NCI-H2196 treated with DMSO at 0.1 percent for 48 hours (cell line): Measurements from ENCODE around the gene CACNA2D3.
"Not testable (repeated sequence)": the region's sequence is repeated elsewhere in the genome, so short reads cannot be mapped to it uniquely, and the experiment has no call there.

Experiments
- DNase-seq: peaks from one replicate; lab custom pipeline; 2025; ENCODE audit not compliant: unreplicated experiment; lab: John Stamatoyannopoulos, UW

Gene CACNA2D3

DNA sequence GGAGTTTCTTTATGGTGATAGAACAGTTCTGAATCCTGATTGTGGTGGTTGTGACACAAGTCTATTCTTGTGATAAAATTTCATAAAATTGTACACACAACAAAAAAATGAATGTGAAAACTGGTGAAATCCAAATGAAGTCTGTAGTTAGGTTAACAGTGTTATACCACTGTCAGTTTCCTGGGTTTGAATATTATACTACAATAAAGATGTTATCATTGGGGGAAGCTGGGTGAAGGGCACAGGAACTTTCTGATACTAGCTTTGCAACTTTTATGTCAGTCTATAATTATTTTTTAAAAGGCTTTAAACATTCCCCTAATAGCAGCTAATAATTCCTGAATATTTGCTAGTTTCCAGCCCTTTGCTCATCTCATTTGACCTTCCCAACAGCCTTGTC, 485.7 kb downstream of the CACNA2D3 start:
- DNase-seq = no peak

DNA sequence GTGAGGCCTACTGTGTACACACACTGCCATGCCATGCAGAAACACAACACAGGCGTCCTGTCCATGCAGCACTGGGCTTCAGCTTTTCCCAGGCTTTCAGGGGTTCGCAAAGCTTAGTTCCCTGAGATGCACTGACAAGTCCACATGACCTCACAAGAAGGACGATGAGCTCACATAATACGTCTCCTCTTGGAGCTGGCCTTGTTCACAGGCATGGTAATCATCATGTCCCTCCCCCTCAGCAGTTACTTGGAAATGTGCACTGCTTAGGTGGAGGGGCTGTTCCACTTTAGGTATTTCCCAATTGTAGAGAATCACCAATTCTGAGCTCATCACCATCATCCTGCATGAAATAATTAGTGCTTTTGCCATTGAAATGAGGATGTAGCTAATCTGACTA, 496.7 kb downstream of the CACNA2D3 start:
- DNase-seq = no peak

DNA sequence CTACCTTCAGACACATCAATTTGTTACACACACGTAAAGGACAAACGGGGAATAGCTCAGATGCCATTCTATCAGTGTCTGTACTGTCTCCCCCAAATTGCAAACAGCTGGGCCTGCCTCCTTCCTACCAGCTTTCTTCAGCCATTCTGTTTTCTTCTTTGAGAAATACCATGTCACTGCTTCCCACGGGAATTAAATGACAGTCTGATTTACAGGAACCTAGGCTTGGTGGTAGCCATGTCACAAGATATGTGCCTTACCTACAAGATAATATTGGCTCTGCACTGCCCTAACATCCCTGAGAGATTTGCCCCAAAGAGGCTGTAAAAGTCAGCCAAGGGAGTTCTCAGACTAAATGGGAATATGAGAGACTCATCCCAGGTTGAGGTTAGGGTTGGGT, 497.2 kb downstream of the CACNA2D3 start:
- no peak for DNase-seq

DNA sequence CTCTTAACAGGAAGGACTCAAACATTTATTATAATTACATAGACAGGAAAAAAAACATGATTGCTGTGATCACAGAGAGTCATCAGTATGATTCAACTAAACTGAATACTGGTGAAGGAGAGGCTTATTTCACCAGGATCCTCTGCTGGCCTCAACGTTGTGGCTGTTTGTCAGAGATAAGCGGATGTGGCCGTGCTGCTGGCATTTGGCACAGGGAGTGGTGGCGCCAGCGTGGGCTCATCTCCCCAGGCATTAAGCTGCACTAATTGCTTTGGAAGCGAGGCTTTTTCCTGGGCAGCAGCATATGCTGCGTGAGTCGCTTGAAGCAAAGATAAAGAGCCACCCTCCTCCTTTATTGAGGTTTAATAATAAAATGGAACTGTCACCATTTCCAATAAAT, 498.8 kb downstream of the CACNA2D3 start:
- DNase-seq = no peak

DNA sequence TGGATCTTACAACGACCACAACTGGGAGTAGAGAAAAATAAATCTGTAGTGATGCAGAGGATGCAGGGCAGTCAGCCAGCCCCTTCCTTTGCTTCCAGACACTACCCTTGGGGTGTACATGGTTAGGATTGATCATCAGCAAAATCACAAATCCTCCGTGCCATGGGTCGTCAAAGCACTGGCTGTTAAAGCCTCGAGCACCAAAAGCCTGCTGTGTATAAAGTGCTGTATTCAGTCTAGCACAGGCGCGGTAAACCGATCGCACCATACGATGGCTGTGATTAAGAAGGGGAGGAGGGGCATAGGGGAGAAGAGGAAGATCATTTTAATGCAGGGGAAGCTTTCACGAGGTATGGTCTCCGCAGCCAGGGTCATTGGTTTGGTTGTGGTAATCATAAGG, 500.3 kb downstream of the CACNA2D3 start:
- no peak for DNase-seq

DNA sequence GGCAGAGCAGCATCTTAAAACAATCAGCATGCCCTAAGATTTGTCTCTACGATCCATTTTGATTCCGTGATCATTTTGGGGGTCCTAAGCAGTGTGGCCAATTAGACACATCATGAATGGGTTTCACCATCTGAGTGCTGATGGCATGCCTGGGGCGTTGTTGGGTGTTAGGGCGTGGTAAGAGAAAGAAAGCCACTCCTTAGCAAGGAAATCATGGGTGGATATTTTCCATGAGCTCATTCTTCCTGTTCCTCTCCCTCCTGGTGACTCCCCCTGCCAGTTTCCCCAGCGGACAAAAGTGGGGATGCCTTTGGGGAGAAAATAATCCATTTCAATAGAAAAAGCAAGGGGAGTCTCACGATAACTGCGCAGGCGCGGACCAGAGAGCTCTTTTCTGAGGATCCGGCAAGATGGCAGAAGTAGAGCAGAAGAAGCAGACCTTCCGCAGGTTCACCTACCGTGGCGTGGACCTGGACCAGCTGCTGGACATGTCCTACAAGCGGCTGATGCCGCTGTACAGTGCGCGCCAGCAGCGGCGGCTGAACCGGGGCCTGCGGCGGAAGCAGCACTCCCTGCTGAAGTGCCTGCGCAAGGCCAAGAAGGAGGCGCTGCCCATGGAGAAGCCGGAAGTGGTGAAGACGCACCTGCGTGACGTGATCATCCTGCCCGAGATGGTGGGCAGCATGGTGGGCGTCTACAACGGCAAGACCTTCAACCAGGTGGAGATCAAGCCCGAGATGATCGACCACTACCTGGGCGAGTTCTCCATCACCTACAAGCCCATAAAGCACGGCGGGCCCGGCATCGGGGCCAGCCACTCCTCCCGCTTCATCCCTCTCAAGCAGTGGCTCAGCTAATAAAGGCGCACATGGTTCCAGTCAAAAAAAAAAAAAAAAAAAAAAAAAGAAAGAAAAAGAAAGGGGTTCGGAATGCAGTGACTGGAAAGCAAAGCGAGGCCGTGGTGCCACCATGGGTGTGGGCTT, 503.7 kb downstream of the CACNA2D3 start:
- no peak for DNase-seq

DNA sequence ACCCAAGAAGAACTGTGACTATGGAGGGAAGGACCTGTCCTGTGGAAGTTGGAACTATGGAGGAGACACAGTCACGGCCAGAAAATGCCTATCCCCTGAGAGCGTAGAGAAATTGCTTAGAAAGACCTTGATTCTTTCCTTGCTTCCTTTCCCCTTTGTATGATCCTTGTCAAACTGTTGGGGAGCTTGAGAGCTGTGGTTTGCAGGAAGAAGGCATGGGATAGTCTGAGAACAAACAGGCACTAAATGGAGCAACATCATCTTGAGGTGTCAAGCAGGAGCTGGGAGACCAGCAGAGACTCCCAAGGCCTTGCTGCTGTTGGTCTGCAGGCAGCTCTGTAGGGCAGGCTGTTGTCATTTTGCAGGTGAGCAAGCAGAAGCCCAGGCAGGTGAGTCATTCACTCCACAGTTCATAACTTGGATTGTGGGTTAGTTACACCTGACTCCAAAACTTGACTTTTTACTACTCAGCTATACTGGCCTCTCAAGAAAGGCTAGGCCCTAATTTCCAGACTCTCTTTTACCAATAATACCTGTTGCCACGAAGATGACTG, 506.6 kb downstream of the CACNA2D3 start:
- DNase-seq = no peak

DNA sequence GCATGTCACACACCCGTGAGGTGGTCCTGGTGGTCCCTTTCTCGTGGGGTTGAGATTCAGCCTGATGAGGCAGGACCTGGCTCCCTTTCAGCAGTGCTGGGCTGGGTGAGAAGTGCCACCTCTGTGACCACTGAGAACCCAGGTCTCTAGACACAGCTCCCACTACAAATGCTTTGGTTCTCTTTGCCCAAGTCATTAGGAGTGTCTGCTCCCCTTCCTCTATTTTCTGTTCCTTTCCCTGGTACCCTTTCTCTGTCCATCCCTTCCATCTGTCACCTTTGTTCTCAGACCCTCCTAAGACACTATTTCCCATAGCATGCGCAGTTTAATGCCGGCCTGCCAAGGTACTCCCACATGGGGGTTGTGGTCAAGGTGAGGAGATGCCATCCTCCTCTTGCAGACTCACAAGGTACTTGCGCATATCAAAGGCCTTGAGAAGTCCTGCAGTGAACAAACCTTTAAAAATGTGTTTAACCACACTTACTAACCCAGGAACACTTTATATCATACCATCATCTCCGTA, 507.8 kb downstream of the CACNA2D3 start:
- no peak for DNase-seq

DNA sequence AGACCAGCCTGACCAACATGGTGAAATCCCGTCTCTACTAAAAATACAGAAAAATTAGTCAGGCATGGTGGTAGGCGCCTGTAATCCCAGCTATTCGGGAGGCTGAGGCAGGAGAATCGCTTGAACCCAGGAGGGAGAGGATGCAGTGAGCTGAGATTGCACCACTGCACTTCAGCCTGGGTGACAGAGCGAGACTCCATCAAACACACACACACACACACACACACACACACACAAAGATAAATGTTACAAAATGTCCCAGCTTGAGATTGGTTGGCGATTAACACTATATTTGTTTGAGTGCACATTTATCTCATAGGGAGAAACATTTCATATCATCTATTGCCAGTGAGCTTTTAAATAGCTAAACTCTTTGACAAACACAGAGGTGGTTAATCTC, 508.6 kb downstream of the CACNA2D3 start:
- not testable (repeated sequence) for DNase-seq

DNA sequence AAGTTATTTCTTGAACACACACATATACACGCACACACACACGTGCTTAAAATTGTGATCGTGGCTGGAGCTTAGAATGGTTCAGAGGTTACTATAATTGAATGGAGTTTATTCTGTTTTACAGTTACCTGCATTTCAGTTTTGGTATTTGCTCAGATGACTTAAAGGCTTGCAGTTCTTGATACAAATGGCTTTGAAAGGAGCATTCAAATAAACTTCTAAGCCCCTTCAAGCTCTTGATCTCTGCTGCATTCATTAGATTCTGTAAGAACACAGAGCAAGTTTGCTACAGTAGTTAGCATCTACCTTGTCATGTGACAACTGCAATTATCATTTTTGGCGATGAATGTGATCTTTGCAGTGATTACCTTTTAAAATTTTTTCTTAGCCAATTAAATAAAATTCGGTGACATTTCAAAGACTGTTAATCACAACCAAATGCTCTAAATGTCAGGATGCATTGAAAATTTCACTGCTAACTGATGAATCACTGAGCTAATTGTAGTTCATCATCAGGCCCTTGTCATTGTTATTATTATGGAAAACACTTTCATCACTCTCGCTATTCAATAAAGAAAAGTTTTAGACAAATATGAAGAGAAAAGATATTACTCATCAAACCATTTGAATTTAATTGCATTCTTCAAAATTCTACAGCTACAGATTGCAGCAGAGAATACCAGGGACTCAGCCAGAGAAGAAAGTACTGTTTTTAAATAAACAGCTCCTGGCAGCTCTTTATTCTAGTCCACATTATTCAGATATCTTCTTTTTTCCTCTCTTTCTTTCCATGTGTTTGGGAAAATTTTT, 509.4 kb downstream of the CACNA2D3 start:
- no peak for DNase-seq

DNA sequence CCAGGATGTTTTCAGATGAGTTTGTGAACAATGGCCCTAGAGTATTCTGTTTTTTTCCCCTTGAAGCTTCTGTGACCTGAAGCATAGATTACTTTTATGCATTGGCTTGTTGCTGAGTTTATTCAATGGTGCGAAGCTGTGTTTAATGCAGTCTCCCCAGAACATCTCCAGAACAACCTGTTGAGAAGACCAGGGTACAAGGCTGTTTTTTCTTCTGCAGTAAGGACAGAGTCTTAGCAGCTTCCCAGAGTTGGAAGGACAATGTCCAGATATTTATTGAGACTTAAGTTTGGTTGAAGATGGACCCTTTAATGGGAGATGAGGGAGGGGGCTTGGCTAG, 509.9 kb downstream of the CACNA2D3 start:
- no peak for DNase-seq

DNA sequence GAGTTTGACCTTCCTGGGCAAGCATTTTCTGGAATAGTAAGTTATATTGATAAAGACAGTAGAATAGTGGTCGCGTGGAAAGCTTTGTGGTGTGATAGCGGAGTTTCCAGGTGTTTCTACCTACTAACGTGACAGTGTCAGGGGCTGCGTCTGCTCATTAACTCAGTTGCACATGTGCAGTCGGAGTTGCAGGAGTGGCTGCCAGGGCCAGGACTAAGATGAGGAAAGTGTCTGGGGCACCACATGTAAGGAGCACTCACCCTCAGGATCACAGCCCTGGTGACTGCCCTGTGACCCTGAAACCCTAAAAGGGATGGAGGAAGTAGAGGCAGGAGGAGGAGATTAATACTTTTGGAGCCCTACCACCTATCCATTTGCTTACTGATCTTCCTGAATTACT, 510.5 kb downstream of the CACNA2D3 start:
- DNase-seq = no peak

DNA sequence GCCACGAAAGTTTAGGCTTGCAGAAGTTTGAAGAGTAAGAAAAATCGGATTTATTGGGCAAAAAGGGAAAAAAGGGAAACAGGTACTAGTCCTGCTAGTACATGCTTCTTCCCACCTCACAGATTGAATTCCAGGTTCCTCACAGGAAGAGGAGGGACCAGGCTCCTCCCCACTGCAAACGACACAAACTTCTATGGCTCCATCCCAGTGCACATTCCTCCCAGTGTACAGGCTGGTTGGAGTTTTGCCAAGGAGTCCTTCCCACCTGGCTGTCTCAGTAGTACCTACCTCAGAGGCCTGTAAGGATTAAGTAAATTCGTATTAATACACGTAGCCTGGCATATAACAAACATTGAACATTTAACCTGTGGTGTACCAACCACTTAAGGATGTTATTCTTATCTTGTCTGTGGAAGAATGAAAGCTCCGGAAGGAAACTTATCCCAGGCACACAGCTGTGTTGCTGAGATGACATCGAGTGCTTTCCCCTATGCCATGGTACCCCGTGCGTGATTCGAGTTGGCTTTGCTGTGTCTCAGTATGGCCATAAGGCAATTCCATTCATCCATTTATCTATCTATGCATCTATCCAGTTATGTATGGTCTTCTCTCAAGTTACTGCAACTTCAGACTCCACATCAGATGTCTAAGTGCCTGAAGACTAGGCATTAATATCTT, 511.2 kb downstream of the CACNA2D3 start:
- DNase-seq = no peak

DNA sequence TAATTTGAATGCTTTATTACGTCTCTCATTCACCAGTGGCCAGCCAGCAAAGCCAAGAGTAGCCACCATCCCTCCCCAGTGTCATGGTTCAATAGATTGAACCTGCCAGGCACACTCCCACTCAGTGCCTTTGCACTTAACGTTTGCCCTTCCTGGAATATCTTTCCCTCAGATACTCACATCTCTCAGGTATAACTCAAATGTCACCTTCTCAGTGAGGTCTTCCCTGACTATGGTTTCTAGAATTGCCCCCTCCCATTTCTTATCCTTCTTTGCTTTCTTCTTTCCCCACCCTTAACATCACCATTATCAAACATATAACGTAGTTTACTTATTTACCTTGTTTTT, 511.7 kb downstream of the CACNA2D3 start:
- DNase-seq = no peak

DNA sequence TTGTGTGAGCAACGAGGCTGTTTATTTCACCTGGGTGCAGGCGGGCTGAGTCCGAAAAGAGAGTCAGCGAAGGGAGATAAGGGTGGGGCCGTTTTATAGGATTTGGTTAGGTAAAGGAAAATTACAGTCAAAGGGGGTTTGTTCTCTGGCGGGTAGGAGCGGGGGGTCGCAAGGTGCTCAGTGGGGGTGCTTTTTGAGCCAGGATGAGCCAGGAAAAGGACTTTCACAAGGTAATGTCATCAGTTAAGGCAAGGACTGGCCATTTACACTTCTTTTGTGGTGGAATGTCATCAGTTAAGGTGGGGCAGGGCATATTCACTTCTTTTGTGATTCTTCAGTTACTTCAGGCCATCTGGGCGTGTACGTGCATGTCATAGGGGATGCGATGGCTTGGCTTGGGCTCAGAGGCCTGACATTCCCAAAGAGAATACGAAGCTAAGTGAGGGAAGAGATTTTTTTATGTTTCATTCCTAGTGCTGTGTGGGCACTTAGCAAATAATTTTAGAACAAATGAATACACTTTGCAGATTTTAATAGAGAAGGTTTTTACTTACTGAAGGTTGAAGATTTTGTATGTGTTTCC, 517.5 kb downstream of the CACNA2D3 start:
- not testable (repeated sequence) for DNase-seq

DNA sequence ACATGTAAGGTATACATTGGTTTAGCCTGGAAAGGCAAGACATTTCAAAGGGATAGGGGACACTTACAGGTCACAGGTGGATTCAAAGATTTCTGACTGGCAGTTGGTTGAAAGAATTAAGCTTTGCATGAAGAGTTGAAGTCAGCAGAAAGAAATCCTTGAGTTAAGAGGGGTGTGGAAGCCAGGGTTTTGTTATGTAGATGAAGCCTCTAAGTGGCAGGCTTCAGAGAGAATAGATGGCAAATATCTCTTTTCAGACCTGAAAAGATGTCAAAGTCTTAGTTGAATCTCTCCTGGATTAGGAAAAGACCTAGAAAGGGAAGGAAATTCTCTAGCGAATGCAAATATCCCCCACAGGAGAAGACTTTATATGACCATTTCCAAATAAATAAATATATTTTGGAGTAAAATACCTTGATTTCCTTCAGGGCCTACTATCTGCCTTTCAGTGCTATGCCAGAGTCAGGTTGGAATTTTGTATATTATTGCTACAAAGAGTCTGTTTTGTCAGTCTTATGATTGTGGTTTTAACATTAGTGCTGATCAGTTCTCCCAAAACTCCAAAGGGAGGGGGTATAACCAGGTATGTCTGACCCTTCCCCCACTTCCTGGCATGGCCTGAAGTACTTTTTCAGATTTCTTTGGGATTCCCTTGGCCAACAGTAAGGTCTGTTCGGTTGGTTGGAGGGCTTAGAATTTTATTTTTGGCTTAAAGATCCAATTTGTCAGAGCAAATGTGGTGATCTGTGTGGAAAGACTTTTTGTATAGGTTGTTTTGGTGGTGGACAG, 519.1 kb downstream of the CACNA2D3 start:
- no peak for DNase-seq

DNA sequence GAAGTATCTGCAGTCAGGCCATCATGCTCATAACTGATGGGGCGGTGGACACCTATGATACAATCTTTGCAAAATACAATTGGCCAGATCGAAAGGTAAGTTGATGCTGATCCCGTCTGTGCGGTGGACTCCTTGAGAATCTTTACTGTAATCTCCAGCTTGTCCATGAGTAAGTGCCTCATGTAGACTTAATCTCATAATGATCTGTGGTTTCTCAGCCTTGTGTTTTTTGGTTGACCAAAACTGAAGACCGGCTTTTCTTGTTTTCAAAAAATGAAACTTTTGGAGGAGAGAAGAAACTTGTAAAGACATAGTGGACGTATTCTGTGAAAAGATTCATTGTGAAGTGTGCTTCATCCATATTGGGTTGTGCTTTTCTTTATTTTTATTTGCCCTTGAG, 519.8 kb downstream of the CACNA2D3 start:
- DNase-seq = no peak

DNA sequence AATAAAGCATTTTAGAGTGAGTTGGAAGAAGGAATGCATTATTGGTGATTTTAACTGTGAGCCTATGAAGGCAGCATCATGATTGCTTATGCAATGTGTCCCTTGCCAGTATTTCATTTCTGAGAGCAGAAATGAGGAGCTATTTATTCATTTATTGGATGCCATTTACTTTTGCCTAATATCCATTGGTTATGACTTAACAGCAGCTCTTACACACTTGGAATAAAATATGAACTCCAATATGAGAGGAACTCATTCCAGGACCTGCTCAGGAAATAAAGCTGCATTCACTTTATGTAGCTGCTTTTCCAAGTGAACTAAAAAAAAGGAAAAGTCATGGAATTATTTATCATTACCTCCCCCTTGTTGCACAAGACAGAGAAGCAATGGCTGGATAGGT, 525.4 kb downstream of the CACNA2D3 start:
- DNase-seq = no peak

DNA sequence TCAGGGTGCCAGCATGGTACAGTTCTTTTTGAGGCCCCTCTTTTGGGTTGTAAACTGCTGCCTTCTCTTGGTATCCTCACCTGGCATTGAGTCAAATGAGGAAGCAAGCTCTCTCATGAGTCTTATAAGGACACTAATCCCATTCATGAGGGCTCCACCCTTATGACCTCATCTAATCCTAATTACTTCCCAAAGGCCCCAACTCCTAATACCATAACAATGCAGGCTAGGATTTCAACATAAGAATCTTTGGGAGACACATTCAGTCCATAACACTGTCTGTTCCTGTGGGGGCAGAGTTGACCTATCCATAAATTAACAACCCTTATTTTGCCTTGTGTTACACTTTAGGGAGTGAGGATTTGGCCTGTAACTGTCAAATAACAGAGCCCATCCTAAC, 527.2 kb downstream of the CACNA2D3 start:
- no peak for DNase-seq
